HG02759 (cell line): ENCODE results near the gene GRIFIN.
"Not testable (repeated sequence)": the region's sequence is repeated elsewhere in the genome, so short reads cannot be mapped to it uniquely, and the experiment has no call there.

ENCODE experiments used
- ATAC-seq: cut with Tn5 transposase; IDR thresholded peaks from one replicate; pipeline ENCODE4 v1.9.1; 2021; ENCODE audit warnings: mild to moderate bottlenecking, moderate library complexity; ENCODE audit not compliant: unreplicated experiment

GRIFIN gene

DNA sequence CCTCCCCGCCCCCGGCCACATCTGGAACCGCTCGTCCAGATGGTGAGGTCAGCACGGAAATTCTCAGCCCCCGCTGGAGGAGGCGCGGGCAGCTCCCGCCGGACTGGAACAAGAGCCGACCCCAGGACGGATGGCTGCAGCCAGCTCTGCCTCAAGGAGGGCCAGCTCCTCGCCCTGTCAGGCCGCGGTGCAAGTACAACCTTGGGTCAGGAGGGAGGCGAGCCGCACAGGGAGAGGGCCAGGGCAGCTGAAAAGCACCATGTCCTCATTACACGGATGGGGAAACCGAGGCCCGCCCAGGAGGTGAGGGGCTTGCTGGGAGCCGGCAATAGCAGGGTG is 3.8 kb upstream of the GRIFIN start:
- ATAC-seq = no peak

DNA sequence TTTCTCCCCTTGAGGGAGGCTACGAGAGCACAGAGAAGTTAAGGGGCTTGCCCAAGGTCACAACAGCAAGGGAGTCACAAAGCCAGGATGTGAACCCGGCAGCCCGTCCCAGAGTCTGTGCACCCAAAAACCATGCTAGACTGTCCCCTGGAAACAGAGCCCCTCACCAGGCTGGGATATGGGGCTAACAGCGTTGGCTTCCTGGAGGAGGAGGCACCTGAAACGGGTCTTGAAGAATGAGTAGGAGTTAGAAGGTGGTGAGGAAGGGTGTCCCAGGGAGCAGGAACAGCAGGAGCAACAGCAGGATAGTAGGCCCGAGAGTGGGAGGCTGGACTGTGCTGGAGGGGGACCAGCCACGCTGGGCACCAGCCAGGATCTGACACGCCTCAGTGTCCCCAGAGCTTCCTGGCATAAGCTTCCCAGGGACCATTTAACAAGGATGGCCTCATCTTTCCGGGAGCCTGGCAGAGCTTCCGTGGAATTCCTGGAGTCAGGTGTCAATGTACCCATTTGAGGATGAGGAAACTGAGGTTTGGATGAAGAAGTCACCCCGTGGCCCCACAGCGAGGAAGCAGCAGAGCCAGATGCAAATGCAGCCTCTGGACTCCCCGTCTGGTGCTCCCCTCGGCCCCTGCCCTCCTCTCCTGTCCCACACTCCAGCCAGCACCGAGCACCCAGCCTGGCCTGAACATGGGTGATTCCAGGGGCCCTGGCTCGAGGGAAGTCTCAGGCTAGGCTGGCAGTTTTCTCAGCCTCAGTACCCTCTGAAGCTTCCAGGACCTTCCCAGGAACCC is 3.3 kb upstream of the GRIFIN start:
- no peak for ATAC-seq

DNA sequence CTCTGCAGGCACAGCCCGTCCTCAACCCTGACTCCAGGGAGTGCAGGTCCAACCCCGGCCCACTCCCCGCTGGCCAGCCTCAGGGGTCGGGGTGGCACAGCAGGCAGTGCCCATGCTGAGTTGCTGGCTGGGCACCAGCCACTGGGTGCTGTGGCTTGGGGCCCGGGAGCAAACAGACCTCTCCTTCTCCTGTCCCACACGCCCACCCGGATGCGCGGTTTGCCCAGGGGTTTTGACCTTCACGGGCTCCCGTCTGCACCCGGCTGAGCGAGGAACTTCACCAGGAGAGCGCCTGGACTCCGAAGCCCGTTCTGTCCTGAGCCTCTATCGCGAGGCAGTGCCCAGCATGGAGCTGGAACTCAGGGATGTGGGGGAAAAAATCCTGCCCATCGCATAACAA is 2.6 kb upstream of the GRIFIN start:
- ATAC-seq = no peak

DNA sequence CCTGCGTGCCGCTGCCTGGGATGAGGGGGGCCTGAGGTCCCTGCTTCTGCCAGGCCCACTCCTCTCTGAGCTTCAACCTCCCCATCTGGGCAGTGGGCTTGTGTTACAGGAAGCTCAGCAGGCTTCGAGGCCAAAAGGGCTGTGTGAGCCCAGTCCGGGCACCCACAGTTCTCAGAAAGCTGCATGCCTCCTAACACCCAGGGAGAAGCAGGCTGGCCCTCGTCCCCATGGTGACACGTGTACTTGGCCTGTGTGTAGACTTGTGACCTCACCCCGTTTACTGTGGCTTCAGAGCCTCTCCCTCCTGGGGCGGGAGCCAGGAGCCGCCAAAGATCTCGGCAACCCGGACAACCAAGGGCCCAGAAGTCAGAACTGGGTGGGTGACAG is 2.2 kb upstream of the GRIFIN start:
- ATAC-seq = no peak

DNA sequence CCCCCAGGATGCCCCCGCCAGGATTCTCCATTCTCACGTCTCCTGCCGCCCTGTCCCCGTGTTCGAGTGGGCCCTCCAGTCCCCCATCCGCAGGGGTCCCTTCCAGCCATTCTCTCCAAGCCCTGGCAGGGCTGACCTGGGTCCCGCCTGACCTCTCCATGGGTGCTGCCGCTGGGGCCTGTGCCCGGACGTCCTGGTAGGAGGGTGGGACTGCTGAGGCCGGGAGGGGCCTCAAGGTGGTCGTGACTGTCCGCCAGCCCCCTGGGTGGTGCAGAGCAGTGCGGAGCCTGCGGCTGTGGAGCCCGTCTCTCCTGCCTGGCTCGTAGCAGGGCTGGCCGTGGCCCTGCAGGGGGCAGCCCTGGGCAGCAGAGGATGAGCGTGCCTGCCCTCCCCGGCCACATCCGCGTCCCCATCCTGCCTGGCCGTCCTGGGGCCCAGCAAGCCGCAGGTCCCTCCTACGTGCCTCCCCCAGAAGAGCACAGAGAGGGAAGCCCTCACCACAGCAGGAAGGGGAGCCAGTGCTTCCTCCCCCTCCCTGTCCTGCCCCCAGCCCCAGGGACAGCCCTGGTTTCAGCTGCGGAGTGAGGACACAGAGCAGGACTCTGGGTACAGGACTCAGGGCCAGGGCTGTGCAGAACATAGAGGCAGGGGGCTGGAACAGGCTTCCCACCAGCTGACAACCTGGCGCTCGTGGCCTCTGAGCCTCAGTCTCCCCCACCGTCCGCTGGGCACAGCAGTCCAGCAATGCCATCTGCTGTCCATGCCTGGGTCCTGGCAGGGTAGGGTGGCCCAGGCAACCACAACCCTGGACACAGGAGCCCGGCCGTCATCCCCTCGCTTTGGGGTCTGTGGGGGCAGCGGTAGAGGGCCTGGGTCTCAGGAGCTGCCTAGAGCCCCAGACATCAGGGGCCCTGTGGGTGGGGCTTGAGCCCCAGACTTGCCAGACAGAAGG is 1.5 kb upstream of the GRIFIN start:
- ATAC-seq = peak; percentile 57

DNA sequence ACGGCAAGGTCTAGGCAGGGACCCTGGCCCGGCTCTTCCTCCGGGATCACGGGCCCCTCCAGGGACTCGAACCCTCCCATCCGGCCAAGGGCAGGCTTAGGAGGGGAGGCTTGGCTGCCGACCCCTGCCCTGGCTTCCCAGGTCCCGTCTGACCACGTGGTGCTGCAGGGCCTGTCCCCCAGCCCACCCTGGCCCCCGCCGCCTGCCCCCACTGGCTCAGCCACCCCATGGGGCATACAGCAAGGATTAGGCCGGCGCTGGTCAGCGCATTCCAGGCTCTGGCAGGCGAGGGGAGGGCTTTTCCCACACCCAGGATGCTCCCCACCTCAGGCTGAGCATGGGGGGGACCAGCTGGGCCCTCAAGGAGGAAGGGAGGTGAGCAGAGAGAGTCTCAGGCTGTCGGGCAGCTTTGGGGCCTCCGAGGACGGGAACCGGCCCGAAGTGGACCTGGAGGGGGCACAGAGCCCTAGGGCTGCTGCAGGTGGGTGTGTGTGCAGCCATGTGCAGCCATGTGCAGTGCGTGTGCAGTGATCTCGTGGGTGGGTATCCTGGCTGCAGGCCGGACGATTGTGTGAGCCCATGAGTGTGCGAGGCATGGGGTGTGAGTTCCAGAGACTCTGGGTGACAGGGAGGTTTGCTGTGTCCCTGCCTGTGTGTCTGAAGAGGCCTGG is 713 bp upstream of the GRIFIN start:
- no peak for ATAC-seq

DNA sequence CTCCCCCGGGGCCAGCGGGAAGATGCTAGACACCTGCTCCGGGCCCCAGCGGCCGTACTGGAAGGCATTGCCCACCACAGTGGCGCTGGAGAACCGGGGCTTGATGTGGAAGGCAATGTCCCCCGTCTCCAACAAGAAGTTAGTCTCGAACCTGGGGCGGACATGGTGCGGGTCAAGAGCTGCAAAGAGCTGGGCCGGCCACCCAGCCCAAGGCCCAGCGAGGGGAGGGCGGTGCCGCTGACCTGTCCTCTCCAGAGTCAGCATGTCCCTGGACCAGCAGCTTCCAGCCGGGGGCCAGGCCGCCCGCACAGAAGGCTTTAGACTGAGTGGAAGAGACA is 551 bp downstream of the GRIFIN start:
- no peak for ATAC-seq

DNA sequence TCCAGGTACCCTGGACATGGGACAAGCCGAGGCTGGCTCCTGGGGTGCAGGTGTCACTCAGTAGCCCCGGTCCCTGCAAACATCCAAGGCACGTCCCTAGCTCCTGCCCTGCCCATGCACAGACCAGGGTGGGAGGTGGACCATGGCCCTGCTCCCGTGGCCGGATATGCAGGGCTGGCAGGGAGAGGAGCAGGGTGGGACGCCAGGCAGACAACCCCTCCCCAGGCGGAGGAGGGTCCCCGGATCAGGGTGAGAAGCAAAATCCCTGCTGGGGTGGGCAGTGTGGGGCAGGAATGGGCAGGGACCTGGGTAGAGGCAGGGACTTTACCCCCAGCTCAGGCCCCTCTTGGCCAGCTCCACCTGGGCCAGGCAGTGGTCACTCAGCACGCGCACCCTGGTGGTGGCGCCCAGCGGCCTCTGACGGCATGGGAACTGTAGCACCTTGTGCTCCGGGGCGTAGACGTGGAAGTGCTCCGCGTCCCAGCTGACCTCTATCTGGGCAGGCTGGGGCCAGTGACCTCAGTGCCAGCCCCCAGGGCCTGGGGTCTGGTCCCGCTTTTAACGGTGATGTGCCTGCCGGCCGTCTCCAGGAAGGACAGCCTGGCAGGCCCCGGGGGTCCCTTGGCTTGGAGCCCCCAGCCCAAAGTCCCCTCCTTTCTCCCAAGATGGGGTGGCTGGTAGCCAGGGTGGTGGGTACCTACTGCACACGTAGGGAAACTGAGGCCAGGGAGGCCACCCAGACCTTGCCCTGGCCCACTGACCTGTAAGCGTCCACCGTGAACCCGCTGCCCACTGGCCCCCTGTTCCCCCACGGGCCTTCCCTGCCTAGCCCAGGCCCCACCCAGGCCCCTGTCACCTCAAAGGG is 1.2 kb downstream of the GRIFIN start:
- ATAC-seq = no peak

DNA sequence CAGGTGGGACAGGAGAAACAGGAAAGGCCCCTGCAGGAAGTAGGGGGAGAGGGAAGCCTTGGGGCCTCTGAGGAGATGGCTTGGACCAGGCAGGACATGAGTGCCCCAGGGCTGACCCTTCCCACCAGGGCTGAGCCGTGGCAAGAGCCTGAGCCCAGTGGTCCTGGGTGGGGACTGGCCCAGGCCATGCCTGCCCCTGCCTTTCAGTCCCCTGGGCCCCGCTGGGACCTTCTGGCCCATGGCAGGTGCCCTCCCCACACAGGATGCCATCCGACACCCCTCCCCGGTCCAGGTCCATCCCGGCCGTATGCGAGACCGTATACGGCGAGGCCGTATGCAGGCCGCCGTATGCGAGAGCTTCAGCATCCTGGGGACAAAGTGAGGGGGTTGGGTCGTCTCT is 2.0 kb downstream of the GRIFIN start:
- ATAC-seq = no peak

DNA sequence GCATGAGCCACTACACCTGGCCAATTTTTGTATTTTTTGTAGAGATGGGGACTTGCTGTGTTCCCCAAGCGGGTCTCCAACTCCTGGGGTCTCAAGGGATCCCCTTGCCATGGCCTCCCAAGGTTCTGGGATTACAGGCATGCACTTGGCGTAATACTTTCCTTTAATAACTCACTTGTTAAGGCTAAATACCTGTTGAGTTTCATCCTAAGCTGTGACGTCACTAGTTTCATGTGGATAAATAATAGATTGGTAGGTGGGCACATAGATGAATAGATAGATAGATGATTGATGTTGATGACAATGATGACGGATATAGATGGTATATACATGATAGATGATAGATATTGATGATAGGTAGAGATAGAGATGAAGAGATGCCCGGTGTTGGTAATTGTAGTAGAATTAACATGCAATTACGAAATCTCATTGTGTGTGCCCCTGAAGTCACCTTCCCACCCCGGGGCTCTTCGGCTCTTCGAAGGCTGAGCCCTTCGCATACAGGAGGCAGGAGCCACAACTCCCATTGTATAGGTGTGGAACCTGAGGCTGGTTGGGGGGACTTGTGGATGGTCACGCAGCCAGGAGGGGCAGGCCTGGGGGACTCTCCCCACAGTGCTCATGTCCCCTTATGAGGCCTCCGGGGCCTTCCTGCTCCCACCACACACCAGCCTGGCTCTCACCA is 2.6 kb downstream of the GRIFIN start:
- no peak for ATAC-seq

DNA sequence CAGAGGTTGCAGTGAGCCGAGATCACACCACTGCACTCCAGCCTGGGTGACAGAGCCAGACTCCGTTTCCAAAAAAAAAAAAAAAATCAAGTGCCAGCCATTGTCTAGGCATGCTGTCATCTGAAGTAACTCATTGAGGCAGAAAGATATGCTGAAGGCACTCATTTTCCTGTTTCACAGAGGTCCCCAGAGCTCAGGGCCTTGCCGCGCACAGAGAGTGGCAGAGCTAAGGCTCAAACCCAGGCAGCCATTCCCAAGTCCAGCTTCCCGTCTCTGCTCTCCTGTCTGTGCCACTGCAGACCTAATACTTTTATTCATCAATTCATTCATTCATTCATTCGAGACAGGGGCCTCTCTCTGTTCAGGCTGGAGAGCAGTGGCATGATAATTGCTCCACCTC is 3.5 kb downstream of the GRIFIN start:
- no peak for ATAC-seq

DNA sequence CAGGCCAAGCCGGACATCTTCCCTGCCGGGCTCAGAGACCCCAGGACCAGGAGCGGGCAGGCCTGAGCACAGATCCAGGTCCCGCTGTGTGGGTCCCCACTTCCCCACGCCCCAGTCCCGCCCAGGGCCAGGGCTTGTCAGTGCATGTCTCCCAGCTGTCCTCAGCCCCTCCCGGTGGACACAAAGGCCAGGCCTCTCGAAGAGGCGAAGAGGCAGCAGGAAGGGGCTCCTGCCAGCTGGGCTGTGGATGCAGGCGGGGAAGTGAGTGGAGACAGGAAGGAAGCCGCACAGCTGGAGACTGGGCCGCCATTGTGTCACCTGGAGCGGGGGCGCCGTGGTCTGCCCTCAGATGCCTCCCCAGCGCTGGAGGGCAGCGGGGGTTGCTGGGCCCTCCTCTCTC is 4.8 kb downstream of the GRIFIN start:
- ATAC-seq = no peak

DNA sequence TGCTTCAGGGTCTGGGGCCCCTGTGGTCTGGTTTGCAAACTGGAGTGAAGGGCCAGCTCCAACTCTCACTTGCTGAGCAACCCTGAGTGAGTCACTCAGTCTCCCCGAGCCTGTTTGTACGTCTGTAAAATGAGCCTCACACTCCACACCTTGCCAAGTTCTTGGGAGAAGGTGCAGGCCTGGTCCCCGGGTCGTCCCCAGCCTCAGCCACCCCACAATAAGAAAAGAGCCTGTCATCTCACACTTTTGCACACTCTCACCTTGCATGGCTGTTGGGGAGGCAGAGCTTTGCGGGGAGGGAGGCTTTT is 5.2 kb downstream of the GRIFIN start:
- no peak for ATAC-seq

DNA sequence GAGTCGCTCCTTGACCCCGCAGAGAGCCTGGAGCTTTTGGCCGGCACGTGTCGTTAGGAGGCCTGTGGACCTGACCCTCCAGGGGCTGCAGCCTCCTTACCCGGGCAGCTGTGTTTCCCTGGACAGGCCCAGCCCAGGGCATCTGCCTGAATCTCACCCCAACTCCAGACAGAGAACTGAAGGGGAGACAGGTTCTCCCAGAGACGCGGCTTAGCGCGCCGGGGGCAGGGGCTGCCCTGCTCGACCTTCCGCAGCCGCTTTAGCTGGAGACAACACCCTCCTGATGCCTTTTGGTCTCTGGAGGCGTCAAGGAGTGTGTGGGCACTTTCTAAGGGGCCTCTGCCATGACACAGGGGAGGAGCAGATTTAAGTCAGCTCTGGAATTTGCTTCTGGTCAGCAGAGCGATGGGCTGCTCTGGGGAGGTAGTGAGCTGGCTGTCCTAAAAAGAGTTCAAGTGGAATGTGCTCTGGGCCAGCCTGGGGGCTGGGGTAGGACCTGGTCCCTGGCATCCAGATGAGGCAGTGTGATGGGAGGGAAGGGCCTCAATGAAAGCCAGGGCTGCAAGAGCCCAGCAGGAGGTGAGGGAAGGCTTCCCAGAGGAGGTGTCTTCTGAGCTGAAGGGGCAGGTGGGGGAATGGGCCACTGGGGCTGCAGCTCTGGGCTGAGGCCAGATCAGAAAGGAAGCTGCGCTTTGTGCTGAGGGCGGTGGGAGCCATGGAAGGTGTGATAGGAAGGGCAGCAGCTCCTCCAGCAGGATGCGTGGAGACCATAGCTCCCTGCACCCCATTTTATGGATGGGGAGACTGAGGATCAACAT is 5.8 kb downstream of the GRIFIN start:
- ATAC-seq = no peak

DNA sequence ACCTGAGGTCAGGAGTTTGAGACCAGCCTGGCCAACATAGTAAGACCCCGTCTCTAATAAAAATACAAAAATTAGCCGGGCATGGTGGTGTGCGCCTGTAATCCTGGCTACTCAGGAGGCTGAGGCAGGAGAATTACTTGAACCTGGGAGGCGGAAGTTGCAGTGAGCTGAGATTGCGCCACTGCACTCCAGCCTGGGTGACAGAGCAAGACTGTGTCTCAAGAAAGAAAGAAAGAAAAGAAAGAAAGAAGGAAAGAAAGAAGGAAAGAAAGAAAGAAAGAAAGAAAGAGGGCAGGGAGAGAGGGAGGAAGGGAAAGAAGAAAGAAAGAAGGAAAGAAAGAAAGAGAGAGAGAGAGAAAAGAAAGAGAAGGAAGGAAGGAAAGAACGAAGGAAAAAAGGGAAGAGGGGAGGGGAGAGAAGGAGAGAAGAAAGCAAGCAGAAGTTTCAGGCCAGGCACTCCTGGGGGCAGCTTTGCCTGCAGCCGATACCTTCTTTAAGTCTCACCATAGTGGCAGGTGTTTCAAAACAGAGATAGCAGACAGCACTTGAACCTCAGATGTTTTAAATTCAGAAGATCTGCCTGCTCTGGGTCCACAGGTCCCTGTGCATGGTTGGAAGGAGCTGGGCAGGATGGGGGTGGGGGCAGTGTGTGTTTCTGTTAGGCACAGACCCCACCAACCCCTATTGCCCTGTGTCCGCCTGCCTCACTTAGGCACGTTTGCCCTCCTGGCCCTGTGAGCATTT is 6.6 kb downstream of the GRIFIN start:
- ATAC-seq = not testable (repeated sequence)

DNA sequence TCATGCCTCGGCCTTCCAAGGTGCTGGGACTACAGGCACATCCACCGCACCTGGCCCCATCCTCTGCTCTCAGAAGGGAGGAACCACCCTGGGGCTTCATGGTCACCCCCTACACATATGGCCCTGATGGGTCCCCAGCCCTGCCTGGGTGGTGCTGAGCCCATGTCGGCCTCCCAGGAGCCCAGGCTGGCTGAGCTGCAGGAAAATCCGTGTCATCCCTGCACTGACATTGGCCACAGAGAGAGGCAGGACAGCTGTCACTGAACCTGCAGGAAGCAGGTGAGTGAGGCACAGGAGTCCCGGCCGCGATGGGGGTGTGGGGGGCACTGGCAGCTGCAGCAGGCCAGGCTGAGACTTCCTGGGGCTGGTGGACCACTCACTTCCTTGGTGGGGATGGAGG is 8.0 kb downstream of the GRIFIN start:
- no peak for ATAC-seq

DNA sequence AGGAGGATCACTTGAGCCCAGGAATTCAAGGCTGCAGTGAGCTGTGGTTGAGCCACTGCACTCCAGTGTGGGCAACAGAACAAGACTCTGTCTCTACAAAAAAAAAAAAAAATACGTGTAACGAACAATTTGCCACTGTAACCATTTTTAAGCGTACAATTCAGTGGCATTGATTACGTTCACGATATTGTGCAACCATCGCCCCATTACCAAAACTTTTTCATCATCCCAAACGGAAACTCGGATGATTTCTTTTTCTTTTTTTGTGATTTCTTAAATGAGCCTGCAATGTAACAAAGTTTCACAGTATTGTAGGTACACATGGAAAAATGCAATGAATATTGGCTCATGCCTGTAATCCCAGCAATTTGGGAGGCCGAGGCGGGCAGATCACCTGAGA is 9.5 kb downstream of the GRIFIN start:
- ATAC-seq = no peak

DNA sequence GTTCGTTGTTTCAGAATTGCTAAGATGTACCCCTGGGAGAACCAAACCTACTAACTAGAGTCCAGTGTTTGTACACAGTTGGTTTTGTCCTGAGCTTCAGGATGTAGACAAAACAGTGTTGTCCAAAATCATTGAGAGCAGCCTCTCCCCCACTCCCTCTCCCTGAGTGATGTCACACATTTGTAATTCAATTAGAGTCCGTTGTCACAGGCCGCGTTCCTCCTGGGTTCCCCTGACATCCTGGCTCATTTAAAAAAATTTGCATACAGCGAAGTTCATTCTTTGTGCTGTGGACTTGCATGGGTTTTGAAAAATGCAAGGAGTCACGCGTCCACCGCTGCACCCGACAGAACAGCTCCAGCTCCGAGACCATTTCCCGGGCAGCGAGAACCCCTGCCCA is 10.3 kb downstream of the GRIFIN start:
- no peak for ATAC-seq

DNA sequence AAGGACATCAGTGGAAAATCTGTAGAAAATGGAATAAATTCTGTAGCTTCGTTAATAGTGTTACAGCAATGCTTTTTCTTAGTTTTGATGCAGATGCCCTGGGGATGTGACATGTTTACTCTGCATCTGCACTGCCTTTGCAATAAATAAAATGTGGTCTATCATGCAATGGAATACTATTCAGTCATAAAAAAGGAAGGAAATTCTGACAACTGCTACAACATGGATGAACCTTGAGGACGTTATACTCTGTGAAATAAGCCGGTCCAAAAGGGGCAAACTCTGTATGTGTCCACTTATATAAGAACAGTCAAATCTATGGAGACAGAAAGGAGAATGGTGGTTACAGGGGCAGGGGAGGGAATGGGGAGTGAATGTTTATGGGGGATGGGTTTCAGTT is 13.5 kb downstream of the GRIFIN start:
- ATAC-seq = no peak
